GM18867 (cell line): ENCODE measurements around the gene HMGB1.
A peak's percentile ranks its signal among the peaks of the same experiment; 100 is the strongest.

Source experiments
- ATAC-seq: cut with Tn5 transposase; IDR thresholded peaks from one replicate; pipeline ENCODE4 v1.9.1; 2021; ENCODE audit warnings: mild to moderate bottlenecking, moderate library complexity; ENCODE audit not compliant: unreplicated experiment

Gene HMGB1

GRCh38 chr13:30465593-30466357 lies at the start of gene HMGB1:
TSS of gene HMGB1 (minus strand) at chr13:30465936. CDS start at chr13:30463680, 2,256 bp downstream.
- ATAC-seq, result peak; percentile 87

GRCh38 chr13:30510811-30511371 lies 45.2 kb upstream of the HMGB1 start:
- no peak for ATAC-seq

GRCh38 chr13:30510091-30510490 lies 44.4 kb upstream of the HMGB1 start:
- no peak for ATAC-seq

GRCh38 chr13:30509254-30510050 lies 43.7 kb upstream of the HMGB1 start:
- no peak for ATAC-seq

GRCh38 chr13:30504081-30504480 lies 38.3 kb upstream of the HMGB1 start:
- ATAC-seq, result peak; percentile 82

- no peak for ATAC-seq
Observed at GRCh38 chr13:30502237-30502636, 36.5 kb upstream of the HMGB1 start.

- no peak for ATAC-seq
Observed at GRCh38 chr13:30499338-30499737, 33.6 kb upstream of the HMGB1 start.

- no peak for ATAC-seq
Observed at GRCh38 chr13:30496147-30496546, 30.4 kb upstream of the HMGB1 start.

GRCh38 chr13:30495746-30496145 lies 30.0 kb upstream of the HMGB1 start:
- ATAC-seq, result no peak

- no peak for ATAC-seq
Observed at GRCh38 chr13:30493658-30494381, 28.1 kb upstream of the HMGB1 start.

GRCh38 chr13:30487075-30487470 lies 21.3 kb upstream of the HMGB1 start:
- ATAC-seq, result no peak

GRCh38 chr13:30486230-30487074 lies 20.7 kb upstream of the HMGB1 start:
- ATAC-seq, result no peak

- no peak for ATAC-seq
Observed at GRCh38 chr13:30481241-30481760, 15.6 kb upstream of the HMGB1 start.

GRCh38 chr13:30480292-30480950 lies 14.7 kb upstream of the HMGB1 start:
- ATAC-seq, result no peak

GRCh38 chr13:30479883-30480219 lies 14.1 kb upstream of the HMGB1 start:
- ATAC-seq, result no peak

- ATAC-seq, result no peak
Observed at GRCh38 chr13:30479154-30479882, 13.6 kb upstream of the HMGB1 start.

- peak; percentile 91 for ATAC-seq
Observed at GRCh38 chr13:30477346-30478195, 11.8 kb upstream of the HMGB1 start.

GRCh38 chr13:30473675-30474074 lies 7.9 kb upstream of the HMGB1 start:
- ATAC-seq, result no peak
